HepG2 (cell line): ENCODE results near the gene NMRAL1.

Experiments used
- POLR2A ChIP-seq, 2 experiments: IDR thresholded peaks; 2 replicates each; pipeline ENCODE4 v1.6.1; 2011; ENCODE audit warnings: low read depth in 2 of 2, low read length in 2 of 2, mild to moderate bottlenecking in 1 of 2, moderate library complexity in 1 of 2; ENCODE audit not compliant: insufficient read depth in 1 of 2
- PREB ChIP-seq: sonication (generic); formaldehyde crosslinking; IDR thresholded peaks from 2 replicates; pipeline ENCODE4 v1.4.0; 2020; ENCODE audit warnings: missing genetic modification reagents
- PRMT3 ChIP-seq: sonication (generic); formaldehyde crosslinking; IDR thresholded peaks from 2 replicates; pipeline ENCODE4 v1.8.1; 2022; ENCODE audit warnings: low read depth, mild to moderate bottlenecking, moderate library complexity, missing genetic modification reagents, borderline replicate concordance
- RAD21 ChIP-seq: fragments of 450-650 bp; formaldehyde crosslinking; IDR thresholded peaks from 2 replicates; pipeline ENCODE4 v1.5.0; 2020; ENCODE audit warnings: mild to moderate bottlenecking
- YY1 ChIP-seq: IDR thresholded peaks from 2 replicates; pipeline ENCODE4 v1.6.1; 2011; ENCODE audit warnings: low read length, low read depth, moderate library complexity, mild to moderate bottlenecking; ENCODE audit not compliant: insufficient read depth, insufficient replicate concordance
- ZNF747 ChIP-seq: sonication (generic); formaldehyde crosslinking; IDR thresholded peaks from 2 replicates; pipeline ENCODE4 v1.8.1; 2023; ENCODE audit warnings: missing genetic modification reagents, mild to moderate bottlenecking, borderline replicate concordance

- TF ChIP-seq PREB (CRISPR knock-in tag) (no peak), YY1 (no peak), RAD21 (CRISPR knock-in tag) (no peak), ZNF747 (CRISPR knock-in tag) (no peak), PRMT3 (CRISPR knock-in tag) (no peak), POLR2A (IDR thresholded peaks at IDR 0.05; ENCODE audit: insufficient read depth in 1 of 2, low read depth in 2 of 2, low read length in 2 of 2) (no peak)
These were observed 54.9 kb downstream of the NMRAL1 start for GRCh38 chr16:4419402-4419959.
